DND-41 (cell line): Measurements from ENCODE around the gene RAPGEF2.

Source experiments
- EZH2 ChIP-seq: IDR thresholded peaks from 3 replicates; pipeline ENCODE4 v1.6.1; 2012; ENCODE audit warnings: borderline replicate concordance, low read depth, mild to moderate bottlenecking, moderate library complexity, low read length, inconsistent platforms; ENCODE audit not compliant: severe bottlenecking
- TF ChIP-seq, protein P1 (sequence below): IDR thresholded peaks from 2 replicates; pipeline ENCODE4 v1.5.1; 2012; ENCODE audit warnings: borderline replicate concordance, low read length, moderate library complexity, mild to moderate bottlenecking; ENCODE audit not compliant: poor library complexity, severe bottlenecking; ENCODE audit errors: extremely low read depth

DNA sequence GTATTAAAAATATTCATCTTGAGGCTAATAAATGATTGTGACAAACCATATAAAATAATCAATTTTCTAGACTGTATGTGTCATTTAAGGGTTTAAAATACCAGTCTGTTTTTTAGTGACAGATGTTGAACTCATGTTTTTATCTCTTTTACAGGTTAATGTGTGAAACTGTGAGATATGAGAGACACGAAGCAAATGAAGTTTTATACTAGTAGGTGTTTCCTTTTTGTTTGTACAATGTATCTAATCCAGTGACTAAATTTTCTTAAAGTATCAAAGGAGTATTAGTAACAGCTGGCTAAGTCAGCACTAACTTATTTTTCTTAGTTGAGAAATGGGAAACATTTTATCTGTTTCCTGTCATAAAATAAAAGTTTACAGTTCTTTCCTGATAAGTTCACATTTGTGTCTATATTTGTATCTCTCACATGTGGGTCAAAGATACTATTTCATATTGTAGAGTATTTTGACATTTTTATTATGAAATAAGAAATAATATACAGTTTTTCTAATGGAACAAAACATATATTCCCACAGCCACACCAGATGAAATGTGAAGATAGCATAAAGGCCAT is 90.3 kb downstream of the RAPGEF2 start:
- TF ChIP-seq EZH2: no peak
- TF ChIP-seq, protein P1, sequence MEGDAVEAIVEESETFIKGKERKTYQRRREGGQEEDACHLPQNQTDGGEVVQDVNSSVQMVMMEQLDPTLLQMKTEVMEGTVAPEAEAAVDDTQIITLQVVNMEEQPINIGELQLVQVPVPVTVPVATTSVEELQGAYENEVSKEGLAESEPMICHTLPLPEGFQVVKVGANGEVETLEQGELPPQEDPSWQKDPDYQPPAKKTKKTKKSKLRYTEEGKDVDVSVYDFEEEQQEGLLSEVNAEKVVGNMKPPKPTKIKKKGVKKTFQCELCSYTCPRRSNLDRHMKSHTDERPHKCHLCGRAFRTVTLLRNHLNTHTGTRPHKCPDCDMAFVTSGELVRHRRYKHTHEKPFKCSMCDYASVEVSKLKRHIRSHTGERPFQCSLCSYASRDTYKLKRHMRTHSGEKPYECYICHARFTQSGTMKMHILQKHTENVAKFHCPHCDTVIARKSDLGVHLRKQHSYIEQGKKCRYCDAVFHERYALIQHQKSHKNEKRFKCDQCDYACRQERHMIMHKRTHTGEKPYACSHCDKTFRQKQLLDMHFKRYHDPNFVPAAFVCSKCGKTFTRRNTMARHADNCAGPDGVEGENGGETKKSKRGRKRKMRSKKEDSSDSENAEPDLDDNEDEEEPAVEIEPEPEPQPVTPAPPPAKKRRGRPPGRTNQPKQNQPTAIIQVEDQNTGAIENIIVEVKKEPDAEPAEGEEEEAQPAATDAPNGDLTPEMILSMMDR: no peak
